Measurements from ENCODE around the gene INPP4B.

- no peak for TF ChIP-seq CTCF (IDR thresholded peaks at IDR 0.05)
- no peak for TF ChIP-seq EZH2 (IDR thresholded peaks at IDR 0.05; ENCODE audit: borderline replicate concordance, insufficient read depth, low read depth, low read length, poor library complexity, severe bottlenecking)
These were observed 500.2 kb downstream of the INPP4B start for GRCh38 chr4:142345924-142346323.

Data from B cell (primary cell).